Astrocyte (in vitro differentiated cells and primary cell): Measurements from ENCODE around the gene ESYT3.

Source experiments
- EZH2 ChIP-seq: IDR thresholded peaks from 2 replicates; pipeline ENCODE4 v1.6.1; 2012; ENCODE audit warnings: mild to moderate bottlenecking, low read length, inconsistent platforms; ENCODE audit not compliant: insufficient read depth
- TF ChIP-seq, protein P1 (sequence below): IDR thresholded peaks from 2 replicates; pipeline ENCODE4 v1.5.1; 2011; ENCODE audit warnings: low read depth, mild to moderate bottlenecking, inconsistent platforms, low read length, moderate library complexity; ENCODE audit not compliant: insufficient read depth

DNA sequence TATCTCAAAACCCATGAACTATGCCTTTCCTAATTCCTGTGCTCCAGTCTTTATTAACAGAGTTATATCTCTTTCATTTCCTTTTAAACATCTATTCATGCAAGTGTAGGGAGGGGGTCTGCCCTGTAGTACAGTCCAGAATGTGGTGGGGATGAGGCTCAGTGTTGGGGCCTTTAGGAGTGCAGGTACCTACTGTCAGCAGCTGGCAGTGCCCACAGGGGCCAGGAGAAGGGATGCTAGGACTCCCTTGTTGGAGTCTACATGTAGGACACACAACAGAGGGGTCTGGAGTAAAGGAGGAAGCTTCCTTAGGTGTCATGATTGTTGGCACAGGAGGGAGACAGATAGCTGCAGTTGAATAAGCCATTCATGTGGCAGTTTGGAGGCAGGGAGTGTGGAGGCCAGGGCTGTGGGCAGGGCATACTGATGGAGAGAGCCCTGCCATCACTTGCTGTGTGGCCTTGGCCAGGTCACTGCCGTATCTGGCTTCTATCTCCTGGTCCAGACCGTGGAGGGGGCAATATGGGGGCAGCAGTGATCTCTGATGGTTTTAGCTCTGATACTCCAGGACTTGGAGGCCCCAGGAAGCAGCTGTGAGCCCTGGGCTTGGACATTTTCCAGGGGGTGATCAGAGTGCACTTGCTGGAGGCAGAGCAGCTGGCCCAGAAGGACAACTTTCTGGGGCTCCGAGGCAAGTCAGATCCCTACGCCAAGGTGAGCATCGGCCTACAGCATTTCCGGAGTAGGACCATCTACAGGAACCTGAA is 29.5 kb downstream of the ESYT3 start:
- TF ChIP-seq, protein P1, sequence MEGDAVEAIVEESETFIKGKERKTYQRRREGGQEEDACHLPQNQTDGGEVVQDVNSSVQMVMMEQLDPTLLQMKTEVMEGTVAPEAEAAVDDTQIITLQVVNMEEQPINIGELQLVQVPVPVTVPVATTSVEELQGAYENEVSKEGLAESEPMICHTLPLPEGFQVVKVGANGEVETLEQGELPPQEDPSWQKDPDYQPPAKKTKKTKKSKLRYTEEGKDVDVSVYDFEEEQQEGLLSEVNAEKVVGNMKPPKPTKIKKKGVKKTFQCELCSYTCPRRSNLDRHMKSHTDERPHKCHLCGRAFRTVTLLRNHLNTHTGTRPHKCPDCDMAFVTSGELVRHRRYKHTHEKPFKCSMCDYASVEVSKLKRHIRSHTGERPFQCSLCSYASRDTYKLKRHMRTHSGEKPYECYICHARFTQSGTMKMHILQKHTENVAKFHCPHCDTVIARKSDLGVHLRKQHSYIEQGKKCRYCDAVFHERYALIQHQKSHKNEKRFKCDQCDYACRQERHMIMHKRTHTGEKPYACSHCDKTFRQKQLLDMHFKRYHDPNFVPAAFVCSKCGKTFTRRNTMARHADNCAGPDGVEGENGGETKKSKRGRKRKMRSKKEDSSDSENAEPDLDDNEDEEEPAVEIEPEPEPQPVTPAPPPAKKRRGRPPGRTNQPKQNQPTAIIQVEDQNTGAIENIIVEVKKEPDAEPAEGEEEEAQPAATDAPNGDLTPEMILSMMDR = no peak
- TF ChIP-seq EZH2 = no peak
